ENCODE data around the gene GBX2.

Gene GBX2

DNA sequence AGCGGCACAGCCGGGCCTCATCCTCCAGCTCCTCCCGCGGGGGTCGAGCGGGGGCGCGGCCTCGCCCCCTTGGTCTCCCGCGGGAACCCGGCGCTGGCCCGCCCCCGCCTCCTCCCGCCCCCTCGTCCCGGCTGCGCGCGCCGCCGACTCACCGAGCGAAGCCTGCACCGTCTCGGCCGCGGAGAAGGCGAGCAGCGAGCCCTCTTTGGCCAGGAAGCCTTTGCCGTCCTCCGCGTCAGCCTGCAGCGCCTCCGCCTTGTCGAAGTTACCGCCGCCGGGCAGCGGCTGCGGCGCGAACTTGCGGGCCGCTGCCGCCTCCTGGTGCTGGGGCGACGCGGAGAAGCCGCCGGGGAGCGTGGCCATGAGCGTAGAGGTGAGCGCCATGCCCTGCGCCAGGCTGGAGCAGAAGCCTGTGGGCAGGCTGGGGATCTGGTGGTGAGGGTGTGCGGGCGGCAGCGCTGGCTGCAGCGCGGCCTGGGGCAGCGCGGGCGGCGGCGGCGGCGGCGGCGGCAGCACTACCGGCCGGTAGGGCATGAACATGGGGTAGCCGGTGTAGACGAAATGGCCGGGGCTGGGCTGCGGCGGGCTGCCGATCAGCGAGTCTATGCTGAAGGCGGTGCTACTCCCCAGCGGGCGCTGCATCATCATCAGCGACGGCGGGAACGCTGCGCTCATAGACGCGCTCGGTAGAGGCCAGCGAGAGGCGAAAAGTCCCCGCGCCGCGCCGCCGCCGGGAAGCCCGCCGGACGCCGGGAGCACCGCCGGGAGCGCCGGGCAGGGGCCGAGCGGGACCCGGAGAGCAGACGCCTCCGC is 683 bp downstream of the GBX2 start:
- DNase-seq (ENCODE audit: low spot score): peak; percentile 59

GRCh38 chr2:236166796-236167296 is 1.3 kb downstream of the GBX2 start:
- no peak for DNase-seq (ENCODE audit: low spot score)

DNA sequence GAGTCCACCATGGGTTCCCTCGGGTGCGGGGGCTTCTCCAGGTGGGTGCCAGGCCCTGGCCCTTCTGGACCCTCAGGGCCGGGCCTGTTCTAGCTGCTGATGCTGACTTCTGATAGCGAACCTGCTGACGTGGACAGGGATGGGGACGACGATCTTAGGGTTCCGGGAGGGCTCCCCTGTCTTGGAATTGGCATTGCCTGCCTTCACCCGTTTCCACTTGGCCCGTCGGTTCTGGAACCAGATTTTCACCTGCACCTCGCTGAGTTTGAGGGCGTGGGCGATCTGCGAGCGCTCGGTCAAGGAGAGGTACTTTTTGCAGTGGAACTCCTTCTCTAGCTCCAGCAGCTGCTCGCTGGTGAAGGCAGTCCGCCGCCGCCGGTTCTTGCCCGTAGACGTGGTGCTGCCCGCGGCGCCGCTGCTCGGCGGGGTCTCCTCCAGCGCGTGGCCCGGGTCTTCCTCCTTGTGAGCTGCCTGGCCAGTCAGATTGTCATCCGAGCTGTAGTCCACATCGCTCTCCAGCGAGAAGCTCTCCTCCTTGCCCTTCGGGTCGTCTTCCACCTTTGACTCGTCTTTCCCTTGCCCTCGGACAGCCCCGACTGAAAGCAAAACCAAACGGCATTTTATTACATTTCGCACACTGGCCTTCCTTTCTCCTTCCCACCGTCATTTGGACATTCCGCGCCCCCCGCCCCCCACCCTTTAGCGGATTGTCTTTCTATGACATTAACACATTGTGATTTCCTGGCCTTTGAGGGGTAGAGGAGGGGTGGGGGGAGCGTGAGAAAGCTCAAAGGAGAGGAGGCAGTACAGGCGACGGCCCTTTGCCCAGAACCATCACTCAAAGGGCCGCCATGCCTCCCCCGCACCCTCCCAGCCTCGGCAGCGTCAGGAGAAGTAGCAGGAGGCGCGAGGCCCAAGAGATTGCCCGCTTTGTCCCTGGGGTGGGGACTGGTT is 2.1 kb downstream of the GBX2 start:
- DNase-seq (ENCODE audit: low spot score): no peak

DNA sequence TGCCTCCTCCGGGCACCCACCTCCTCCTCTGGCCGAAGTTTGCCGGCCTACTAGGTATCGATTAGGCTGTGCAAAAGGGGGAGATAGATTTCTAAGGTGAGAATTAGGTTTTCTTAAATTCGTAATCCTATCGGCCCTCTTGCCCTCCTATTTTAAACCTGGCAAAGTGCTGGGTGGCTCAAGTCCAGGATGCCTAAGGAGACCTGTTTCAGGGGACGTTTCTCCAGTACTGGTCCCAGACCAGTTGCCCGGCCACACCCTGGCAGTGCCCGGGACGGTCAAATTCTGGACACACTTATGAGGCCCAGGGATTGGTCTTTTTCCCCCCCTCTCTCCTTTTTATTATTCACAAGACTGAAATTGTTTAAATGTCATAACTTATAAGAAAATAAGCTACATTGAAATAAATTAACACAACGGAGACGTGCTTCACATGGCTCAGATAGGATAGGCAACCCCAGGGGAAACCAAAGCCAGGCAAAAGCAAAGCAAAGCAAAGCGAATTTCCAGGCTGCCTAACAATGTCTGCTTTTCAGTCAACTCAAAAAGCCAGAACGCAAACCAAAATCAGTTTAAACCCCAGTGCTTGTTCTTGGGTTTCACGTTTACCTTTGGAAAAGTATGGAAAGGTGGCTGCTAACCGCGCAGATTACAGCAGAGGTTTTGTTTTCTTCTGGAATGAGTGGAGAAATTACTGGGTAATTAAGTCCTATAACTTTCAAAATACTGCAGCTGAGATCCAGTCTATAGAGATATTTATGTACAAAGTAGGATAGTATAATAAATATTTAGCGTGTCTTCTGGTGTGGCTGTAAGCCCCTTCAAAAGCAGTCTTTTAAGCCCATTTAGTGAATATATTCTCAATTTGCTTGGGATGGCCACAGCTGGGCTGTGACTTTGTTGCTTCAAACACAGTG is 3.0 kb downstream of the GBX2 start:
- DNase-seq (ENCODE audit: low spot score): no peak

- DNase-seq (ENCODE audit: low spot score): peak; percentile 63
Measured at GRCh38 chr2:236164201-236164924, 3.8 kb downstream of the GBX2 start.

GRCh38 chr2:236163471-236164200 is 4.5 kb downstream of the GBX2 start:
- no peak for DNase-seq (ENCODE audit: low spot score)

DNA sequence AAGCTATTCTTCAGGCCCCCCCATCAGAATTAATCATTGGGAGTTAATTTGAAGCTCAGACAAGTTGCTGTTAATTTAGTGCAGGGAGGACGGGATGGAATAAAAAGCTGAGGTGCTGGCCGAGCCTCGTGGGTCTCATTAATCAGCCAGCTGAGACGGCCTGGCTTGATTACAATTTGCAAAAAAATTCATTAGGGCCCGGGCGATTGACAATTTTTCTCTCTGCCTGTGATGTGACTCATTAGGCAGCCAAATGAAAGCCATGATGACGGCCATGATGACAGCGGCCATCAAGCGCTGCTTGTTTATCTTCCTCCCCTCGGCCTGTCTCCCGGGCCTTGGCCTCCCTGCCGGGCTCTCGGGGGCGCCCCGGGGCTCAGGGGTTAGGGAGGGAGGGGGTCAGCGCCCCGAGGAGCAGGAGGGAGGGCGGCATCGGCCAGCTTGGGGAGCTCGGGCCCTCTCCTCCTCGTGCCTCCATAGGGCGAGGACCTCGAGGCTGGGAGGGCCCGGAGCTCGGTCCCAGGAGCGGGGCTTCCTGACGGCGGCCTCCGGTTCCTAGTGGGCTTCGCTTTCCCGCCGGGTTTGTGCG is 5.2 kb downstream of the GBX2 start:
- DNase-seq (ENCODE audit: low spot score): no peak

DNA sequence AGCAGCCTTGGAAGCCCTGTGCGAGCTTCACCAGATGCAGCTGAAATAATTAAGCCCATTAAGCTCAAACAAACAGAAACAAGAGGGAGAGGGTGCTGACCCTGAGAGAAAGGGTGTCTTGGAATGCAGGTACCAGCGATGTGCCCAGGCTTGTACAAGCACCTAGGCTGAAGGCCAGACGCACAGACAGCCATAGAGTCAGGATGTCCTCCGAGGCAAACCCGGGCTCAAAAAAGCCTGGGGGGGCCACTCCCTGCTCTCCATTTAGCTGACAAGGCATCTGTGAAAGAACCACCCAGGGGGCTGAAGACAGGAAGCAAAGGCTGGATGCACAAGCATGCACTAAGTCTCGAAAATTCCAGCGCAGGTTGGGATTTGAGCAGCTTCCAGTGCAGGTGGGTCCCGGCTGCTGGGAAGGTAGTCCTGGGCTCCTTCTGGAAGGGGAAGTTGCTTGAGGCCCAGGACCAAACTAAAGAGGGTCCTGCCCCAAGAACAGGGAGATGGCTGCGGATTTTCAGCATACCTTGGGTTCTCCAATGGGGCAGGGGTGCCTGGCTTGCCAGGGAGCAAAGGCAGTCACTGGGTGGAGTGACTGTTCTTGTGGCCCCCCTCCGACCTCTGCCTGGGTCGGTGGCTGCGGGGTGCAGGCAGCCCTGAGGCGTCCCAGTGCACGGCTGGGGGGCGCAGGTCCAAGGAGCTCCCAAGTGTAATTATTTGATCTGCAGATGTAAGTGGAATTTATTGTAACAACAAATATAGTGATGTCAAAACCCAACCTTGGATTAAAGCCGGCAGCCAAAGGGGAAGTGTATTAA is 5.9 kb downstream of the GBX2 start:
- no peak for DNase-seq (ENCODE audit: low spot score)

- DNase-seq (ENCODE audit: low spot score): no peak
Measured at GRCh38 chr2:236161531-236161930, 6.7 kb downstream of the GBX2 start.

GRCh38 chr2:236161082-236161462 is 7.1 kb downstream of the GBX2 start:
- DNase-seq (ENCODE audit: low spot score): no peak

- DNase-seq (ENCODE audit: low spot score): no peak
Measured at GRCh38 chr2:236160366-236161081, 7.7 kb downstream of the GBX2 start.

DNA sequence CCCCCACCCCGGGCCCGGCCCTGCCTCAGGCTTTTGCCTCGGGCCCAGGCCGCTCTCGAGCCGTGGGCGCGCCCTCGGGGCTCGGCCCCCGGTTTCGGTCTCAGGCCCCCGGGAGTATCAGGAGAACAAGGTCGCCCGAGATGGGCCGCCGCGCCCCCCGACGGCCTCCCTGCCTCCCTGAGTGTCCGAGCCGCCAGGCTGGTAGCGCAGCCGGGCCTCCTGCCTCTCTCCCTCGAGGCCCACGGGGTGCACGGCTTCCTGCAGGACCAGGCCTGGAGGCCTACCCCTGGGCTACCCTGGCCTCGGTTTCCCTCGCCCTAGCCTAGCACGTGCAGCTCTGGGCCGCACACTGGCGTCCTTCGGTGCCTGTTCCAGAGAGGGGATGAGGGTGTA is 8.4 kb downstream of the GBX2 start:
- DNase-seq (ENCODE audit: low spot score): no peak

GRCh38 chr2:236158969-236159777 is 9.0 kb downstream of the GBX2 start:
- DNase-seq (ENCODE audit: low spot score): peak; percentile 81

- DNase-seq (ENCODE audit: low spot score): no peak
Measured at GRCh38 chr2:236157815-236158498, 10.2 kb downstream of the GBX2 start.

GRCh38 chr2:236157366-236157765 is 10.8 kb downstream of the GBX2 start:
- no peak for DNase-seq (ENCODE audit: low spot score)

DNA sequence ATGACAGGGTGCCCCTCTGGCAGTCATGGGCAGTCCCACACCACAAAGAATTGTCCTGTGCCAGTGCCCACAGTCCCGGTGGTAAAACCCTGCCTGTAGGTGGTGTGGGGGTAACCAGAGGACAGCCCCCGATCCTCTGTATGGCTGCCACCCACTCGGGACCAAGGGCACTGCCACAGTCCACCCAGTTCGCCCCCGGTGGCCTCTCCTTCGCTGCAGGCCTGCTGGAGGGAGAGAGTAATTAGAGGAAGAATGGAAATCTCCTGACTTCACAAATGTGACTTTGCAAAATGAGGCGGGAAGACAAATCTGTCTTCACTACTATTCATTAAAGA is 11.4 kb downstream of the GBX2 start:
- DNase-seq (ENCODE audit: low spot score): no peak

All from iPS-NIHi11 (cell line).